K562 (cell line): ENCODE measurements around the gene AKAP14. TPM values are rescaled to one million over a fixed set of nuclear protein-coding genes. Genes with fewer than 3 reads are reported as not detected.

Experiments
- BRCA1 ChIP-seq, 2 experiments: fragments of 450-650 bp in 1 of 2; sonication (generic) in 1 of 2; formaldehyde crosslinking in 1 of 2; IDR thresholded peaks; 2 replicates each; pipeline versions ENCODE4 v1.5.0 to v1.6.1; 2017 to 2020; ENCODE audit warnings: mild to moderate bottlenecking in 1 of 2, missing genetic modification reagents in 1 of 2
- CBX1 ChIP-seq: sonication (generic); IDR thresholded peaks from 2 replicates; pipeline ENCODE4 v1.6.1; 2016; ENCODE audit warnings: antibody characterized with exemption, low read depth, mild to moderate bottlenecking
- ETS1 ChIP-seq: conservative IDR thresholded peaks from 2 replicates; pipeline ENCODE4 v1.6.1; 2011; ENCODE audit warnings: low read depth, mild to moderate bottlenecking, low read length; ENCODE audit not compliant: control insufficient read depth
- FOXK2 ChIP-seq, 2 experiments: fragments of 450-650 bp; IDR thresholded peaks in 1 of 2; conservative IDR thresholded peaks in 1 of 2; 2 replicates each; pipeline ENCODE4 v1.6.1; 2016; ENCODE audit warnings: low read depth in 2 of 2, mild to moderate bottlenecking in 1 of 2
- GATAD2A ChIP-seq: fragments of 450-650 bp; IDR thresholded peaks from 2 replicates; pipeline ENCODE4 v1.6.1; 2017
- HEY1 ChIP-seq: fragments of 250-450 bp; sonication (Bioruptor Pico); IDR thresholded peaks from 2 replicates; pipeline ENCODE4 v1.5.0; 2020; ENCODE audit warnings: mild to moderate bottlenecking, moderate library complexity, borderline replicate concordance
- HNRNPL ChIP-seq: fragments of 200-400 bp; formaldehyde crosslinking; IDR thresholded peaks from 2 replicates; pipeline ENCODE4 v1.6.1; 2017; ENCODE audit warnings: low read depth, mild to moderate bottlenecking, low read length
- KLF13 ChIP-seq: fragments of 450-650 bp; IDR thresholded peaks from 2 replicates; pipeline ENCODE4 v1.6.1; 2016; ENCODE audit warnings: missing genetic modification characterization, low read depth, mild to moderate bottlenecking, missing compliant biosample characterization, moderate library complexity, borderline replicate concordance
- NR2C2 ChIP-seq, 2 experiments: fragments of 200-800 bp in 1 of 2; sonication (Bioruptor generic) in 1 of 2; sonication (generic) in 1 of 2; formaldehyde crosslinking in 1 of 2; IDR thresholded peaks; 2 replicates each; pipeline versions ENCODE4 v1.6.1 to v1.8.0; 2016 to 2022; ENCODE audit warnings: mild to moderate bottlenecking in 1 of 2, missing compliant biosample characterization in 1 of 2, missing genetic modification characterization in 1 of 2, missing genetic modification reagents in 1 of 2
- PYGO2 ChIP-seq: fragments of 450-650 bp; IDR thresholded peaks from 2 replicates; pipeline ENCODE4 v1.6.1; 2016; ENCODE audit warnings: mild to moderate bottlenecking, missing genetic modification characterization, moderate library complexity, missing compliant biosample characterization
- TCF7 ChIP-seq: sonication (generic); IDR thresholded peaks from 2 replicates; pipeline ENCODE4 v1.6.1; 2016; ENCODE audit warnings: antibody characterized with exemption, borderline replicate concordance
- TEAD1 ChIP-seq, 2 experiments: fragments of 450-650 bp in 1 of 2; sonication (generic) in 1 of 2; formaldehyde crosslinking; IDR thresholded peaks; 2 replicates each; pipeline versions ENCODE4 v1.4.0 to v1.8.0; 2020 to 2022; ENCODE audit warnings: mild to moderate bottlenecking in 2 of 2, missing genetic modification reagents in 1 of 2
- YY1 ChIP-seq, 3 experiments: IDR thresholded peaks; 2 replicates each; pipeline ENCODE4 v1.6.1; 2011; ENCODE audit warnings: low read length in 2 of 3, mild to moderate bottlenecking in 2 of 3, moderate library complexity in 2 of 3, borderline replicate concordance in 1 of 3, control low read depth in 1 of 3, low read depth in 1 of 3; ENCODE audit not compliant: insufficient read depth in 3 of 3, insufficient replicate concordance in 2 of 3, control insufficient read depth in 1 of 3, insufficient read length in 1 of 3; ENCODE audit errors: extremely low read depth in 1 of 3
- ZBTB33 ChIP-seq: sonication (generic); formaldehyde crosslinking; IDR thresholded peaks from 2 replicates; pipeline ENCODE4 v1.8.1; 2023; ENCODE audit warnings: mild to moderate bottlenecking, missing genetic modification reagents
- ZNF23 ChIP-seq: fragments of 250-450 bp; sonication (Bioruptor Pico); IDR thresholded peaks from 2 replicates; pipeline ENCODE4 v1.4.0; 2020; ENCODE audit warnings: mild to moderate bottlenecking
- ZNF507 ChIP-seq: conservative IDR thresholded peaks from 2 replicates; pipeline ENCODE4 v1.6.1; 2017; ENCODE audit warnings: missing genetic modification characterization, missing compliant biosample characterization
- ZNF583 ChIP-seq: fragments of 250-450 bp; sonication (Bioruptor Pico); IDR thresholded peaks from 2 replicates; pipeline ENCODE4 v1.4.0; 2020
- polyA plus RNA-seq, 8 experiments: library from polyadenylated mRNA; depleted of rRNA in 4 of 8; stranded (reverse) in 5 of 8; unstranded in 3 of 8; fragments of >200 nt; fragmentation: Nextera tagmentation in 2 of 8; fragmentation: Illumina TruSeq in 1 of 8; extraction: Ambion mirVana in 2 of 8; extraction: Trizol in 1 of 8; gene quantifications; 2 replicates each; pipeline versions ENCODE4 v1.2.1 to v1.2.3, GENCODE V29; 2011 to 2014; ENCODE audit warnings: inconsistent platforms in 1 of 8, missing spikeins in 1 of 8
- total RNA-seq, 7 experiments: library from RNA; depleted of rRNA in 6 of 7; stranded (reverse); fragments of >200 nt in 6 of 7; fragmentation: Illumina TruSeq in 2 of 7; extraction: Trizol in 2 of 7; gene quantifications; 2 replicates each; pipeline versions ENCODE4 v1.2.1 to v1.2.3, GENCODE V29; 2011 to 2021; ENCODE audit warnings: low replicate concordance in 1 of 7
- TF ChIP-seq, protein P1 (sequence below), 2 experiments: fragments of 150-350 bp in 1 of 2; IDR thresholded peaks; 2 replicates each; pipeline ENCODE4 v1.6.1; 2012 to 2016; ENCODE audit warnings: low read depth in 2 of 2, low read length in 2 of 2, mild to moderate bottlenecking in 1 of 2, moderate library complexity in 1 of 2

AKAP14 gene
- total and polyA plus RNA-seq, 9 of the 15 experiments (the other 6 are each of a cell fraction or from before 2014, with no cell fraction given) = not detected

DNA sequence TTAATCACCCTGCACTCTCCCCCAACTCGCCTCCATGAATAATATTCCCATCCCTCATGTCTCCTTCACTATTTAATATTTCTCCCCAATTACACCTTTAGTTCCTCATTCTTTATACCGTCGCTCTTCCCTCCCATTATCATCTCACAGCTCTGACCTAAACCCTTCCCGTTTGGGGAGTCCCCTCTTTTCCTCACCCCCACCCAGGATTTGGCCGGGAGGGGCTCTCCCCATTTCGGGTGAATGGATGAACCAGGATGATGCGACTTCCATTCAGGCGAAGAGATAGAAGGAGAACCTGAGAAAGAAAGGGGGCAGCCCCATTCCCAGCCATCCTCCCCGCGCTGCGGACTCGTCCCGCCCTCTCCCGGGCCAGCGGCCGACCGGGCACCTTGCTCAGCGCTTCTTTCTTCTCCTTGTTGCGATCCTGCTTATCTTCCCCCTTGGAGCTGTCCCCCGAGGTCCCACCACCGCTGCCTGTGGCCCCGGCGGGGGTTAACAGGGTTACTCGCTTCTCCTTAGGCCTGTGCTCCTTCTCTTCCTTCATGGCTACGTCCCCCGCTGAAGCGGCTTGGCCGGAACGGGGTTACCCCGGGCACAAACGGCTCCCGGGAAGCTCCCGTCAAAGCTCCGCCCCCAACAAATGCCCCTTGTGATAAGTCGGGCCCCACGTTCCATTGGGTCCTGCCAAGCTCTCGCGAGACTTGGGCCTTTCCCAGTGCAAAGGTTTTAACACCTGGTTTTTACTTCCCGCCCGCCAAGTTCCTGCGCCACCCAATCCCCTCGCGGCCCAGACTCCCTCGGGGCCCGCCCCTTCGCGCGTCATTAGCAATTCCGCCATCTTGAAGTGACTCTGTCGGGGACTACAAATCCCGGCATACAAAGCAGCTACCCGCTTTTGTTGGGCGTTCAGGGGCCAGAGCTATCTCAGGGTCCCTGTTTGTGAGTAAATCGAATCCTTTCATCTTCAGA is 43.0 kb upstream of the AKAP14 start, which contains the start of gene UPF3B (continued):
- TF ChIP-seq YY1 (IDR thresholded peaks at IDR 0.05; ENCODE audit: borderline replicate concordance in 1 of 3, control insufficient read depth in 1 of 3, extremely low read depth in 1 of 3, insufficient read depth in 3 of 3, insufficient read length in 1 of 3, insufficient replicate concordance in 2 of 3, low read depth in 1 of 3, low read length in 2 of 3) = peak; percentile 76 to 97 (median 95)
- TF ChIP-seq KLF13 (tag) = no peak
- no peak for TF ChIP-seq NR2C2 (CRISPR knock-in tag; IDR thresholded peaks at IDR 0.05)
- peak; percentile 88 for TF ChIP-seq NR2C2 (tag; IDR thresholded peaks at IDR 0.05)
- TF ChIP-seq, protein P1, sequence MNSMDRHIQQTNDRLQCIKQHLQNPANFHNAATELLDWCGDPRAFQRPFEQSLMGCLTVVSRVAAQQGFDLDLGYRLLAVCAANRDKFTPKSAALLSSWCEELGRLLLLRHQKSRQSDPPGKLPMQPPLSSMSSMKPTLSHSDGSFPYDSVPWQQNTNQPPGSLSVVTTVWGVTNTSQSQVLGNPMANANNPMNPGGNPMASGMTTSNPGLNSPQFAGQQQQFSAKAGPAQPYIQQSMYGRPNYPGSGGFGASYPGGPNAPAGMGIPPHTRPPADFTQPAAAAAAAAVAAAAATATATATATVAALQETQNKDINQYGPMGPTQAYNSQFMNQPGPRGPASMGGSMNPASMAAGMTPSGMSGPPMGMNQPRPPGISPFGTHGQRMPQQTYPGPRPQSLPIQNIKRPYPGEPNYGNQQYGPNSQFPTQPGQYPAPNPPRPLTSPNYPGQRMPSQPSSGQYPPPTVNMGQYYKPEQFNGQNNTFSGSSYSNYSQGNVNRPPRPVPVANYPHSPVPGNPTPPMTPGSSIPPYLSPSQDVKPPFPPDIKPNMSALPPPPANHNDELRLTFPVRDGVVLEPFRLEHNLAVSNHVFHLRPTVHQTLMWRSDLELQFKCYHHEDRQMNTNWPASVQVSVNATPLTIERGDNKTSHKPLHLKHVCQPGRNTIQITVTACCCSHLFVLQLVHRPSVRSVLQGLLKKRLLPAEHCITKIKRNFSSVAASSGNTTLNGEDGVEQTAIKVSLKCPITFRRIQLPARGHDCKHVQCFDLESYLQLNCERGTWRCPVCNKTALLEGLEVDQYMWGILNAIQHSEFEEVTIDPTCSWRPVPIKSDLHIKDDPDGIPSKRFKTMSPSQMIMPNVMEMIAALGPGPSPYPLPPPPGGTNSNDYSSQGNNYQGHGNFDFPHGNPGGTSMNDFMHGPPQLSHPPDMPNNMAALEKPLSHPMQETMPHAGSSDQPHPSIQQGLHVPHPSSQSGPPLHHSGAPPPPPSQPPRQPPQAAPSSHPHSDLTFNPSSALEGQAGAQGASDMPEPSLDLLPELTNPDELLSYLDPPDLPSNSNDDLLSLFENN (IDR thresholded peaks at IDR 0.05; ENCODE audit: low read depth in 2 of 2, low read length in 2 of 2) = no peak
- TF ChIP-seq GATAD2A = no peak
- no peak for TF ChIP-seq HNRNPL
- peak in 1 of 2 experiments; percentile 55; a peak in 2 of 4 replicates for TF ChIP-seq FOXK2 (conservative IDR thresholded peaks at IDR 0.05 in 1 of 2, IDR thresholded peaks at IDR 0.05 in 1 of 2; ENCODE audit: low read depth in 2 of 2)
- TF ChIP-seq HEY1 (CRISPR knock-in tag) = no peak
- TF ChIP-seq BRCA1 (IDR thresholded peaks at IDR 0.05) = no peak
- no peak for TF ChIP-seq BRCA1 (CRISPR knock-in tag; IDR thresholded peaks at IDR 0.05)
- peak; percentile 68; the same call in 1 of the 2 replicates for TF ChIP-seq CBX1
- TF ChIP-seq TCF7 = no peak
- no peak for TF ChIP-seq ZNF507
- TF ChIP-seq TEAD1 (CRISPR knock-in tag; IDR thresholded peaks at IDR 0.05) = no peak
- TF ChIP-seq ZNF23 (CRISPR knock-in tag) = no peak
- TF ChIP-seq PYGO2 (tag) = no peak
- no peak for TF ChIP-seq ZBTB33
- TF ChIP-seq ETS1 = peak; percentile 57; the same call in 1 of the 2 replicates
- TF ChIP-seq ZNF583 (CRISPR knock-in tag) = no peak
